NCI-H748 (cell line): Measurements from ENCODE around the gene MAOB.
"Not testable (repeated sequence)": the region's sequence is repeated elsewhere in the genome, so short reads cannot be mapped to it uniquely, and the experiment has no call there.

Experiments
- DNase-seq: peaks from one replicate; lab custom pipeline; 2025; ENCODE audit not compliant: unreplicated experiment; lab: John Stamatoyannopoulos, UW

Gene MAOB

DNA sequence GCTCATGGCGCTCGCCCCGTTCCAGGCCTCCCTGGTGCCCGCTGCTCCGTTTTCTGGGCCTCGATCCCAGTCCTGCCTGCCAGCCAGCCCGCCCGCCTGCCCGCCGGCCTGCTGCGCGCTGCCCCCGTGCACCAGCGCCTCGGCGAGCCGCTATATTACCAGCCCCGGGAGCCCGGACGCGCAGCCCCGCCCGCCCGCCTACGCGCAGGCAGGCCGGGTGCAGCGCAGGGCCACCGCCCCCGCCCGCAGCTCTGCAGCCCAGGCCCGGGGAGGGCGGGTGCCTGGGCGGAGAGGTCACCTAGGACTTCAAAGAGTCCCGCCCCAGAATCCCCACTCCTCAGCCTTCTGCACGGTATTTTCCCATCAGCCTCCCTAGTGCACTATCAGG lies at the start of gene MAOB:
Gene MAOB, minus strand, starts transcription at position 157 of the 388 bp plus-strand sequence. Its CDS starts 151 bp downstream, at position 6.
- DNase-seq = peak; percentile 21

DNA sequence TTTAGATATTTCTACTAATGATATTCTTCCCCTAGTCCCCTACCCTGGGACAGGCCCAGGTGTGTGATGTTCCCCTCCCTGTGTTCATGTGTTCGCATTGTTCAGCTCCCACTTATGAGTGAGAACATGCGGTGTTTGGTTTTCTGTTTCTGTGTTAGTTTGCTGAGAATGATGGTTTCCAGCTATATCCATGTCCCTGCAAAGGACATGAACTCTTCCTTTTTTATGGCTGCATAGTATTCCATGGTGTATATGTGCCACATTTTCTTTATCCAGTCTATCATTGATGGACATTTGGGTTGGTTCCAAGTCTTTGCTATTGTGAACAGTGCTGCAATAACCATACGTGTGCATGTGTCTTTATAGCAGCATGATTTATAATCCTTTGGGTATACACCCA lies 39.8 kb upstream of the MAOB start:
- not testable (repeated sequence) for DNase-seq

DNA sequence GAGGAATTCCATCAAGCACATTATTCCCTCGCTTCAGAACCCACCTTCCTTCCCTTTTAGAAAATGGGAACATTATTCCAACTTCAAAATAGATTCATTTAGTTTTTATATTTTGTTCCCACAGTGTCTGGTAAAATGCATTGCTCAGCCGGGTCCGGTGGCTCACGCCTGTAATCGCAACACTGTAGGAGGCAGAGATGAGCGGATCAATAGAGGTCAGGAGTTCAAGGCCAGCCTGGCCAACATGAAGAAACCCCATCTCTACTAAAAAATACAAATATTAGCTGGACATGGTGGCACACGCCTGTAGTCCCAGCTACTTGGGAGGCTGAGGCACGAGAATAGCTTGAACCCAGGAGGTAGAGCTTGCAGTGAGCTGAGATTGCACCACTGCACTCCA lies 28.5 kb upstream of the MAOB start:
- not testable (repeated sequence) for DNase-seq

GRCh38 chrX:43910012-43910411 lies 27.8 kb upstream of the MAOB start:
- no peak for DNase-seq

DNA sequence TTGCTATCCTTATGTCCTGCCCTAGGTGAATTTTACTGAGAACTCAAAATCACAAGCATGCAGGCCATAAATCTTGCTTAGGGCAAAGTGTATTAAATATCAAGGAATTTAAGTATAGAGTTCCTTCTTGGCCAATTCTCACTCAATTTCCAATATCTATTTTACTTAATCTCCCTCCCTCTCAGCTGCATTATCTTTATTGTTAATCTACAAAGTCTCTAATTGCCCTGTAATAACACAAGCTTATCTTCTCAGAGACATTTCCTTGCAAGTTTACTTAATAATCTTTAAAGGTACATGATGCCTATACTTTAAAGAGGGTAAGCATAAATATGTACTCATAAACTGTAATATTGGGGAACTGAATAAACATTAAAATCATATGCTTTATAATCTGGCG lies 26.9 kb upstream of the MAOB start:
- no peak for DNase-seq

- DNase-seq = no peak
These were observed 17.9 kb upstream of the MAOB start for GRCh38 chrX:43899878-43900815.

DNA sequence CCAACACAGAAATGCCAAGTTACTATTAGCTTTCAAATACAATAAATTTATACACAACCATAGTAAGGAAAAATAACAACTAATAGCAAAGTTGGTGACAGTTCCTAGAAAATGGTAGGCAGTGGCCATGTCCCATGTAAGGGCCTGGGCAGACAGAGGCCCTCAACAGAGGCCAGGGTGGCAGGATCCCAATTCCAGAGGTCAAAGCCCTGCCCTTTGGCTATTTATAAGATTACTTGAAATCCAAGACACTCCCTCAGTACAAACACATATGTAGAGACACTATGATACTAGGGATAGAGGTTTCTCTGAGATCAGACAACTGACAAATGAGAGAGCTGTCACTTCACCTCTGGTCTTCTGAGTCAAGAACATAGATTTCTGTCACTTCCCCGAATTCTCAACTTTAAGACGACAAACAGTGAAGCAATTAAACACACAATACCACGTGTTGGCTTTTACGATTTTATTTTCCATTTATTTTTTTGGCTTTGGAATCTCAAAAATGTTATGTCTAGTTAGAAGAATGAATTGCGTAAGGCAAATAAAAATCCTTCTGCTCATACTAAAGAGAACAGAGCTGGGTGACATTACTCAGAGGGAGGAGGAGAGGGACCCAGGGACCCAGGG lies 16.3 kb upstream of the MAOB start:
- DNase-seq = no peak

DNA sequence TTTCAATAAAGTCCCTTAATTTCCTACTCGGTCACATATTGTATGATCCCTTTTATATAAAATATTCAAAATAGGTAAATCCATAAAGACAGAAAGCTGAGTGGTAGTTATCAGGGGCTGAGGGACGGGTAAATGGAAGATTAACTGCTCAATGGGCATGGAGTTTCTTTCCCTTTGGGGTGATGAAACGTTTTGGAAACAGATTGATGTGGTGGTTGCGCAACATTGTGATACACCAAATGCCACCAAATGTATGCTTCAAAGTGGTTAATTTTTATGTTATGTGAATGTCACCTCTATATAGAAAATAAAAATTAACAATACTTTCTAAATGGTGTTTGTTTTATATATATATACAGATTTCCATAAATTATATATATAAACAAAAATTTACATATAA lies 15.0 kb upstream of the MAOB start:
- DNase-seq = no peak

DNA sequence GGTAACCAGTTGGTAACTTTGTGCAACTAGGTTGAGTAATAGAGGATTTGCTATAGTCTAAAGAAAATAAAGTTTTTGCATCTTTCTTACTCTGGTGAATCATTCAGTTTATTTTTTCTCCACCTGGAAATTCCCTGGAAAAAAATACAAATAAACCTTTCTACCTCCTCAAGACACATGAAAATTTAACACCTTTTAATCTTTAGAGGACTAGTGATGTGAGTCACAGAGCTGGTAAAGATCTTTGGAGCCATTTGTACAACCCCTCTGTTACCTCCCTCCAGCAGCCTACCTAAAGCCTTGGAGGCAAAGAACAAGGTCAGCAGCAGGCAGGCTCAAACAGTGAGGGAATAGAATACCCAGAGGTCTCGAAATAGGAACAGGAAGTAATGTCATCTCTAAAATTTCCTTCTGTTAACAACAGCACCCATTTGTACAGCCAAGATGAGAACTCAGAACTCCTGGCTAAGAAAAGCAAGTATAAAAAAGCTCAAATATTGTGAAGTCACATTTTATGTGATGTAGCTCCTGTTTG lies 10.2 kb upstream of the MAOB start:
- no peak for DNase-seq

DNA sequence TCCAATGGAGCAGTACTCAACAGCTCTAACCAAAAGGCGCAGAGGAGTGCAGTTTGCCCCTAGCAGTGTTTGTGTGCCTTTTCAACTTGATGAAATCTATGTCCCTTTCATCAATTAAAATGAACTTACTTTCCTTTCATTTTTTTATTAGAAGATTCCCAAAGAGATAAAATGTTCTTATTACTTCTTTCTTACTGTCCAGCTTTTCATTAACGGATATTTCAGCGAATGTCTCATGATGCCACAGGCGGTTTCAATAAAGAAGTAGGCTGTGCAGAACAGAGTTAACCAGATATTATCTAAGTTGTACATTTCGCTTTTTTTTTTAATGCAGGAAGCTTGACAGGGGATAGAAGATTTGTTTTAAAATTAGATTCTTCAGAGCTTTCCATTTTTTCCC lies 3.4 kb upstream of the MAOB start:
- DNase-seq = no peak

GRCh38 chrX:43881410-43882293 lies 598 bp downstream of the MAOB start:
- no peak for DNase-seq

GRCh38 chrX:43880425-43880824 lies 1.8 kb downstream of the MAOB start:
- no peak for DNase-seq

GRCh38 chrX:43878906-43879526 lies 3.2 kb downstream of the MAOB start:
- DNase-seq = no peak

DNA sequence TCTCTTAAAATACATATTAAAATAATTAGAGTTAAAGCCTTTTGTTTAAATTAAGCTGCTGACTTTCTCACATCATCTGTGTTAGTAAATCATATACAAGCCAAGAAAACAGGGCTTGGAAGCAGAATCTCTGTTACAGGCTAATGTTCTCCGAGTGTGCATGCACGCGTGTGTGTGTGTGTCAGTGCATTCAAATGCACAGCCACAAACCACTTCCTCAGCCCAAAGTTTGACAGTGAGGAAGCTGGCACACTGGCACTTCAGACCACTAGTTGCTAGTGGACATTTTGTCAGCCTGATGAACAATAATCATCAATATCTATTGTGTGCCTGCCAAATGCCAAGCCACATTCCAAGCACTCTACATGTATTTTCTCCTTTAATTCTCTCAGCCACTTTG lies 5.6 kb downstream of the MAOB start:
- DNase-seq = no peak

GRCh38 chrX:43870758-43871419 lies 11.4 kb downstream of the MAOB start:
- DNase-seq = peak; percentile 6

DNA sequence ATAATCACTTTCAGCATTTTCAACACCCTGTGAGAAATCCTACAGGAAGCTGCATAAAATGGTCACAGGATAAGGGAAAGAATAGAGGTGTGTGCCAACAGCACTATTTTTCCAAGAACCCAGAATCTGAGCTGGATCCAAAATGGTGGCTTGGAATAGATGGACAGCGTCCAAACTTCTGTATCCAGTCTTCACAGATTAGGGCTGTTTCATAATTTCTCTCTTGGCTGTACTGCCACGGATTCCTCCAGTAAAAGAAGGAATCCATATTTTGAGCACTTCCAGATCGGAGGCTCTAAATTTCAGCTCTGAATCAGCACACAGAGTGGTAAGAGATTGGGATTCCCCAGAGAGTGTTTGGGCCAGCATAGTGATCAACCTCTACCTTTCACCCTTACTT lies 12.2 kb downstream of the MAOB start:
- DNase-seq = no peak

- DNase-seq = no peak
These were observed 13.5 kb downstream of the MAOB start for GRCh38 chrX:43868791-43869190.

GRCh38 chrX:43866423-43866822 lies 15.8 kb downstream of the MAOB start:
- no peak for DNase-seq

- no peak for DNase-seq
These were observed 16.5 kb downstream of the MAOB start for GRCh38 chrX:43865791-43866190.

DNA sequence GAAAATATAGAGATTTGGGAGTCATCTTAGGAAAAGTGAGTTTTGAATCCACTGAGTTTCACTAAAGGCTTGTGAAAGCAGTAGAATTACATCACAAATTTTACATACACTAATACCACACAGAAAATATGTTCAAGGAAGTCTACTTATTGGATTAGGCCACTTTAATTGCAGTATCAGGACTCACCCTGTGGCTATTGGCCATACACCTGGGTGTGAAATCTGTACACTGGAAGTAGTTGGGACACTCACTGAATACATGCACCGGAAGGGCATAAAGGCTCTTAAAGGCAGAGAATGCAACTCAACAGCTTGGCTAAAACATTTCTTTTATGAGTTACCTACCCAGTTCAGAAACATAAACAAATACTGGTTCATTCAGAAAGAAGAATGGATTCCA lies 19.8 kb downstream of the MAOB start:
- no peak for DNase-seq
